Measurements from ENCODE around the gene WDR49.

WDR49 gene

DNA sequence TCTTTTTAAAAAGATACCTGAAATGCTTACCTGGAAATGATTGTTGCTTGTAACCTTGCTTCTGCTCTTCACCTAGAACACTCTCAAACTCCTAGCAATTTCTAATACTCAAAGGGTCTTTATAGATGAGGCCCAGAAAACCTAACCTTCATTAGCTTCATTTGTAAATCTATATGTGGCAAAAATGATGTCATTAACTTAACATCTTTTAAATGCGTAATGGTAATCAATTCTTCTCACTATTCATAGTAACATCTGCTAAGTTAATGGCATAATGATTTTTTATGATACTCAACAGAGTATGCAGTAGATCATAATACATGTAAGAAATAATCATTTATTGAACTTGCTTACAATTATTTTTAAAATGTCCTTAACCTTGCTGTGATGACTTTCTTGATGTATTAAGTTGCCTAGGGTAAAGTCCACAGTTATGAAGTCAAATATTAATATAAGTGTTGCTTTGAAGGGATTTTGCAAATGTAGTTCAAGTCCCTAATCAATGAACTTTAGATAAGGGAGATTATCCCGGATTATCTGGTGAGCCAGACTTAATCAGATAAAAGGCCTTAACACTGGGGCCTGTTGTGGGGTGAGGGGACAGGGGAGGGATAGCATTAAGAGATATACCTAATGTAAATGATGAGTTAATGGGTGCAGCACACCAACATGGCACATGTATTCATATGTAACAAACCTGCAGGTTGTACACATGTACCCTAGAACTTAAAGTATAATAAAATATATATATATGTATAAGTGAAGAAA is 169.8 kb downstream of the WDR49 start:
- DNase-seq: no peak

- peak; percentile 47 for DNase-seq
Measured at GRCh38 chr3:167481164-167481563, 172.6 kb downstream of the WDR49 start.

GRCh38 chr3:167480748-167481147 is 173.0 kb downstream of the WDR49 start:
- peak; percentile 5 for DNase-seq

GRCh38 chr3:167473863-167474262 is 179.9 kb downstream of the WDR49 start, which contains the start of gene SERPINI2:
Gene SERPINI2, minus strand, starts transcription at chr3:167474042. Its CDS starts 2,208 bp downstream, at chr3:167471834.
- no peak for DNase-seq

DNA sequence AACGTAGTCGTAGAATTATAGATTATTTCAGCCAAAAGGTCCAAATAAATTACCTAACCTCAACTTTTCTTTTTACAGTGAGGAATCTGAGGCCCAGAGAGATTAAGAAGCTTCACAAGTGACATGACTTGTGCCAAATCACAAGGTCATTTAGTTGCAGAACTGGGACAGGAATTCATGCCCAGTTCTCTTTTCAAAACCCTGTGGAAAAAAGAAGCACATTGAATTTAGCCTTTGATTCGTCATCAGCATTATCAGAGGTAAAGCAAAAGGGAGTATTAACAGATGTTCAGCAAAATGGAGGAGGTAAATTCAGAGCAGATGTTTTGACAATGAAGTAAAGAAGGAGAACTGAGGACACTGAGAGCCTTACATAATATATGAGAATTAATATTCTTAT is 184.4 kb downstream of the WDR49 start:
- DNase-seq: no peak

DNA sequence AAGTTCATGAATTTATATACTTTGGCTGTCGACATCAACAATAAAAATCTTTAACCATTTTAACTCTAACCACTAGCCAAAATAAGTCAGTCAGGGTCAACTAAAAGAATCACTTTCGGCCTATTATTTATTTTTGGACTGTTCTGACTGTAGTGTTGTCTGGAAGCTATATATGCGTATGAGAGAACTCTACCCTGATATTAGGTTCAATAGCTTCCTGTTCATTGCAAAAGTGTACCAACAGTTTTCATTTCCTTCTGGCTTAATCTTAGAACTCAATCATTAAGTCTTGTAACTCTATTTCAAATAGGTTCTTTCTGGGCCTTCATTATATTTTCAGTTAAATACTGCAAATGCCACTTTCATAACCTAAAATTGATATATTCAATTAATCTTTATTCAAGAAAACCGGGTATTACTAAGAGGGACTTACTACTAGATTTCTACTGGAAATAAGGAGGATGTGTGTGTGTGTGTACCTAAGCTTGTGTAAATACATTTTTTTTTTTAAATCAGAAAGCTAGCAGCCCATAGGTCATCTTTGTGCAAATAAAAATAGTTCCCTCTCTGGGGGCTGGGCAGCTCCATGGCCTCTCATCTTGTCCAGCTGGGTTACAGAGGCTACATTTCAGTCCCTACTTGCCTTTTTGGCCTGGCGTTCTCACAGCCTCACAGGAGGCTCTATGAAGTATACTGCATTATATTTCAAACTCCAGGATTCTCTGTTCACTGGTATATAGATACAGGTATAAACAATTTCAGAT is 185.7 kb downstream of the WDR49 start:
- DNase-seq: no peak

DNA sequence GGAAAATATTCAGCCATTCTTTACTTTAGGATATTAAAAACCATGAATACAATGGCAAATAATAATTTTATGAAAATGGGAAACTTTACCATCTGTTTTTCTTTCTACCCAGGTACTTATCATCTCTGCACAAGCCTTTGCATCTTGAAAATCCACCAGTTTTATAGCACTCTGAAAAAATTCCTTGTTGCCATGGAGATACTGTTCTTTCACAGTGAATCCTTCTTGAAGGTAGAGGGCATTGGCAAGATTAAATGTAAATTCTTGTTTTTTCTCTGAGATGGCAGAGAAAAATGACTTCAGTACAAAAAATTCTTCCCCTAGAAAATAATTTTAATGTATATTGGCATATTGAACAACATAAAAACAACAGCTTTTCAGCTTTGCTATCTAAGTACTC is 186.8 kb downstream of the WDR49 start:
- DNase-seq: no peak

DNA sequence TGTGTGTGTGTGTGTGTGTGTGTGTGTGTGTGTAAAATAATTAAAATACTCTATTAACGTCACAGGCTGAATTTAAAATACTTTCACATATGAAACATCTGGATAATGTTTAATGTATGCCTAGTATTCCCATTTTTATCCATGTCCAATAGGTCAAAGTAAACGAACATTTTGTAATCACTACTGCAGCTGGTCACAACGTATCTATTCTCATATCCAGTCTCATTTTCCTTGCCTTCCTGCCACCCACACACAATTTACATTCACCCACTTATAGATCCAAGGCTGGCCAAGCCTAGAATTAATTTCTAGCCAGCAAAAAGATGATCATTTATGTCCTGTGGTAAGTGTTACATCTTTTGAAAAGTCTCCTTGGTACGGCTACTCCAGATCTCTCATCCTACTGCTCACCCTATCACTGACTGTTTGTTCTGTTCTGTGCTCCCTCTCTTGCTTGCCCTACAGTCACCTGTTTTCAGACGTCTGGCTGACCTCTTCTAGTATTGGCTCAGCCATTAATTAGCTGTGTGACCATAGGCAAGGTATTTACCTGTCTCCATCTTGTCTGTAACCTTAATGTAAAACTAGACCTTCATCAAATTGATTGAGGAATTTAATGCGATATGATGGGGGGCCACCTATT is 197.5 kb downstream of the WDR49 start:
- no peak for DNase-seq

- no peak for DNase-seq
Measured at GRCh38 chr3:167453815-167454214, 199.9 kb downstream of the WDR49 start.

DNA sequence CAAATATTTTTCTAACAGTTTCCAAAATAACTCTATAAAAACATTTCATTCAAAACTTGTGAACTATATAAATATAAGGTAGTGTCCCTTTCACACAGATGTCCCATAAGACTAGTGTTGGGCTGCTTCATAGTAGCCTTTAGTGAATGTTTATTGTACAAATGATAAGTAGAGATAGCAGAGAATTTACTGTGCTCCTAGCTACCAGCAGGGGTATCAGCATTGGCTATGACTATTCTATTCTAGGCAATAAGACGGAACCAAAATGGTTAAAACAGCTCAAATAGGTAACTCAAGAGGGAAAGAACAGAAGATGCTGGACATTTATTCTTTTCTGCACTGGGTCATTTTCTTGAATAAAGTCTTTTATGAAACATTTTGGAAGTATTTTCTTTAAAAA is 202.5 kb downstream of the WDR49 start:
- DNase-seq: no peak

DNA sequence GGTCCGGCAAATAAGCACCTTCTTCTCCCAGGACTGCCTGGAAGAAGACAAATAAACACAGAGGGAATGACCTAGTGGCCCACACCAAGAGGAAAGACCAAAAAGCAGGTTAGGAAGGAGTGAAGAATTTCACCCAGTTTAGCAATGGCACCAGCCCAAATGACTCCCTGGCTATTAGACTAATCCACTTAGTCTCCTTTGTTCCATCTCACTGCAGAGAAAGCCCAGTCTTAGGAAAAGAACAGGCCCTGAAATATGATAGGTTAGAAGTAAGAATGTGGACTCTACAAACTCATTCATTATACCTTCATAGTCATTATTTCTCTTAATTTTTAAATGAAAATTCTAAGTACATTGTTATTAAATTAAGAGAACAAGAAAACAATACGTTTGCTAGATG is 203.1 kb downstream of the WDR49 start:
- DNase-seq: no peak

- DNase-seq: no peak
Measured at GRCh38 chr3:167450195-167450594, 203.5 kb downstream of the WDR49 start.

DNA sequence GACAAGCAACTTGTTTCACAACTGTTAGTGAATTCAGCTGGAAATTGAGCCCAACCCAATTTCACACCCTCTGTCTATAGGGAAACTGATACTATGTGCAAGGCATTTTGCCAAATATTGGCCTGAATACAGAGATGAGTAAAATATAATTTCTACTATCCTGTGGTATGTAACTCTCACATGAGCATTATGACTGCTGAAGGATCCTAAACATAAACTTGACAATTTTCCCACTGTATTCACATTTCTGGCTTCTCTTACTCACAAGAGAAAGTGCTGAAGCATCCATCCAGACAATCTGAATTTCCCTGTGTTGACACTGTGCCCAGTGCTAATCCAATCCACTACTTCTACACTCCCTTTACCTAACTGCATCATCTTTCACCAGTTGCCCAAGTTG is 208.3 kb downstream of the WDR49 start:
- no peak for DNase-seq

DNA sequence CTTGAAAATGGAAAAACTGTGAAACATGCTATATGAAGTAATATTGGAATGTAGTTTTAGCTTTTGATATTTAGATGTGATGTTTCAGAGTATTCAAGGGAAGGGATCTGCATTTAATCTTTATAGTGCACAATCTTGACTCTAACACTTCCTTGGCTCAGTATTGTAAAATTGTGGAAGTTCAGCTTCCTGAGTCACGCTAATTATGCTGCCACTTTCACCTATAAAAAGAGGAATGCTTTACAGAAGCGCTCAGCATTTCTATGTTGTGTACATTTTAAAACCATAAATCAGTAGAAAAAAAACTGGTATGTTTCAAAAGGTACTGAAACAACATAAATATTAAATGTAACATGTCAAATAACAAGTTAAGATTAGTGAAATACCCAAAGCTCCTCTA is 212.5 kb downstream of the WDR49 start:
- DNase-seq: no peak

DNA sequence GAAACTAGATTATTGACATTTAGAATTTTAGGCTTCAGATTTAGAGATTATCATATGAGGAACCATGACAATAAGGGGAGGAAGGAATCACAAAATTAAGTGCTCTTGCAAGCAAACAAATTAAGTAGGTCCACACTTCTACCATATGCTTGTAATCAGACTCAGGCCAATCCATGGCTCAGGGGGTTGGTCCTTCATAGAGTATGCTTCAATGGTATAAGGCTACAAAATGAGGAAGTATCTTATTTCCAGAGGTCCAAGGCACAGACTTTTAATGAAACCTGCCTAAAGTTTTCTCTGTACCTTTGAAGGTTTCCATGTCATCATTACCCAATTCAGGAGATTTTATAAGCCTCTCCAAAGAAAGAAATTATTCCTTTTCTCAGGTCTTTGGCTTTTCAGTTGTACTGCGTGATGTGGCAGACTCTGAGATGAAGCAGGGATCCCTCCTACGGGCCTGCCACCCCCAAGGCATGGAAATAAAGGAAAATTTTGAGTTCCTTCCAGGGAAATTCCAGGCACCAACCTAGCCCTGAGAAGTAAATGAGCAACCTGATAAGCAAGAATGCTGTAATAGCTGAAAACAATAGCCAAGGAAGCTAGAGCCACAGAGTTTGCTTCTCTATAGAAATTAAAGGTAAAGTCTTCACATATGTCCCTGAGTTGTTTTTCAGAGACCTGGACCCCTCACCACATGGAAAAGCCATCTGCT is 216.2 kb downstream of the WDR49 start:
- DNase-seq: peak; percentile 34
